Neural crest cell (in vitro differentiated cells): ENCODE data around the gene CNIH3. TPM values are rescaled to one million over a fixed set of nuclear protein-coding genes. Genes with fewer than 3 reads are reported as not detected.

Experiments
- DNase-seq: peaks from one replicate; pipeline ENCODE4 v3.0.0; 2021; ENCODE audit warnings: low read depth, mixed read lengths, low spot score
- H3K27ac Mint-ChIP-seq: one replicate; pipeline ENCODE4 v1.8.0; 2021; ENCODE audit warnings: mild to moderate bottlenecking, mixed read lengths; ENCODE audit not compliant: unreplicated experiment
- H3K27me3 Mint-ChIP-seq: 2 replicates; pipeline ENCODE4 v1.8.0; 2021; ENCODE audit warnings: low read depth, mild to moderate bottlenecking, mixed read lengths
- H3K36me3 Mint-ChIP-seq: 2 replicates; pipeline ENCODE4 v1.8.0; 2021; ENCODE audit warnings: low read depth, mild to moderate bottlenecking, mixed read lengths
- H3K4me1 Mint-ChIP-seq: 2 replicates; pipeline ENCODE4 v1.8.0; 2021; ENCODE audit warnings: mixed read lengths
- H3K4me3 Mint-ChIP-seq: one replicate; pipeline ENCODE4 v1.8.0; 2021; ENCODE audit warnings: mild to moderate bottlenecking, mixed read lengths
- H3K9me3 Mint-ChIP-seq: 2 replicates; pipeline ENCODE4 v1.8.0; 2021; ENCODE audit warnings: mixed read lengths
- total RNA-seq: library from RNA; stranded (reverse); gene quantifications from 2 replicates; pipeline ENCODE4 v1.2.1, GENCODE V29; 2021
- TF ChIP-seq, protein P1 (sequence below): fragments of 200-600 bp; sonication (generic); conservative IDR thresholded peaks from 2 replicates; pipeline ENCODE4 v1.5.0; 2021; ENCODE audit warnings: antibody characterized with exemption, mild to moderate bottlenecking

CNIH3 gene
- total RNA-seq, 1 donor from 2014 or later: 3.8 TPM

- no peaks in the 10 kb centered on the region for H3K36me3 Mint-ChIP-seq
Measured at GRCh38 chr1:224735159-224735558, 119.0 kb downstream of the CNIH3 start.

GRCh38 chr1:224736619-224737352 is 120.7 kb downstream of the CNIH3 start:
- H3K4me1 Mint-ChIP-seq: peaks cover 43% of the 10 kb centered on the region
- no peak for DNase-seq
- H3K27me3 Mint-ChIP-seq: peaks cover 9% of the 10 kb centered on the region
- TF ChIP-seq, protein P1, sequence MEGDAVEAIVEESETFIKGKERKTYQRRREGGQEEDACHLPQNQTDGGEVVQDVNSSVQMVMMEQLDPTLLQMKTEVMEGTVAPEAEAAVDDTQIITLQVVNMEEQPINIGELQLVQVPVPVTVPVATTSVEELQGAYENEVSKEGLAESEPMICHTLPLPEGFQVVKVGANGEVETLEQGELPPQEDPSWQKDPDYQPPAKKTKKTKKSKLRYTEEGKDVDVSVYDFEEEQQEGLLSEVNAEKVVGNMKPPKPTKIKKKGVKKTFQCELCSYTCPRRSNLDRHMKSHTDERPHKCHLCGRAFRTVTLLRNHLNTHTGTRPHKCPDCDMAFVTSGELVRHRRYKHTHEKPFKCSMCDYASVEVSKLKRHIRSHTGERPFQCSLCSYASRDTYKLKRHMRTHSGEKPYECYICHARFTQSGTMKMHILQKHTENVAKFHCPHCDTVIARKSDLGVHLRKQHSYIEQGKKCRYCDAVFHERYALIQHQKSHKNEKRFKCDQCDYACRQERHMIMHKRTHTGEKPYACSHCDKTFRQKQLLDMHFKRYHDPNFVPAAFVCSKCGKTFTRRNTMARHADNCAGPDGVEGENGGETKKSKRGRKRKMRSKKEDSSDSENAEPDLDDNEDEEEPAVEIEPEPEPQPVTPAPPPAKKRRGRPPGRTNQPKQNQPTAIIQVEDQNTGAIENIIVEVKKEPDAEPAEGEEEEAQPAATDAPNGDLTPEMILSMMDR: no peak
- no peak overlapping the region for H3K4me3 Mint-ChIP-seq
- H3K9me3 Mint-ChIP-seq: no peaks in the 10 kb centered on the region
- H3K27ac Mint-ChIP-seq: peak overlapping the region; percentile 89
- H3K36me3 Mint-ChIP-seq: no peaks in the 10 kb centered on the region

More at GRCh38 chr1:224735159-224735558, 119.0 kb downstream of the CNIH3 start:
- no peak overlapping the region for H3K4me3 Mint-ChIP-seq
- H3K27me3 Mint-ChIP-seq: peaks cover 9% of the 10 kb centered on the region
- H3K27ac Mint-ChIP-seq: no peak overlapping the region
- peaks cover 44% of the 10 kb centered on the region for H3K4me1 Mint-ChIP-seq
- no peak for DNase-seq
- H3K9me3 Mint-ChIP-seq: no peaks in the 10 kb centered on the region
- TF ChIP-seq, protein P1: no peak

DNA sequence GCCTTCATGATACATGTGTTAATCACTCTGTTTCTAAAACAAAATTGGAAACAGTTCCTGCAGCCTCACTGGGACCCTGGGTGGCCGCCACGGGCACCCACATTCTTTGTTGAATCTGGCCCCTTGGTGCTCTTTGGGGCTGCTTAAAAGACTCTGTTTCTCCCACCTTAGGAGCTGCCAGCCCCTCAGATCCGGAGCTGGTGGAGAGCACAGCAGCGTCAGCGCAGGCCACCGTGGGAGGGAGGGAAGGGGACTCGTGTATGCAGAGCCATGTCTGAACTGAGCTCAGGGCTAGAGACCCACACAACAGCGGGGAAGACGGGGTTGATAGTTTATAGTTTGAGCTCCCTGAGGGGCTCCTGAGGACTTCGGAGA is 121.2 kb downstream of the CNIH3 start:
- Mint-ChIP-seq H3K4me3 (no peak overlapping the region), H3K27me3 (peaks cover 9% of the 10 kb centered on the region), H3K27ac (no peak overlapping the region), H3K9me3 (no peaks in the 10 kb centered on the region), H3K4me1 (peaks cover 42% of the 10 kb centered on the region), H3K36me3 (no peaks in the 10 kb centered on the region)
- DNase-seq: no peak
- TF ChIP-seq, protein P1: no peak

GRCh38 chr1:224739303-224739996 is 123.3 kb downstream of the CNIH3 start:
- Mint-ChIP-seq H3K27me3 (peaks cover 9% of the 10 kb centered on the region), H3K4me3 (no peak overlapping the region), H3K9me3 (no peaks in the 10 kb centered on the region), H3K4me1 (peaks cover 28% of the 10 kb centered on the region), H3K27ac (no peak overlapping the region), H3K36me3 (no peaks in the 10 kb centered on the region)
- DNase-seq: no peak
- TF ChIP-seq, protein P1: no peak

DNA sequence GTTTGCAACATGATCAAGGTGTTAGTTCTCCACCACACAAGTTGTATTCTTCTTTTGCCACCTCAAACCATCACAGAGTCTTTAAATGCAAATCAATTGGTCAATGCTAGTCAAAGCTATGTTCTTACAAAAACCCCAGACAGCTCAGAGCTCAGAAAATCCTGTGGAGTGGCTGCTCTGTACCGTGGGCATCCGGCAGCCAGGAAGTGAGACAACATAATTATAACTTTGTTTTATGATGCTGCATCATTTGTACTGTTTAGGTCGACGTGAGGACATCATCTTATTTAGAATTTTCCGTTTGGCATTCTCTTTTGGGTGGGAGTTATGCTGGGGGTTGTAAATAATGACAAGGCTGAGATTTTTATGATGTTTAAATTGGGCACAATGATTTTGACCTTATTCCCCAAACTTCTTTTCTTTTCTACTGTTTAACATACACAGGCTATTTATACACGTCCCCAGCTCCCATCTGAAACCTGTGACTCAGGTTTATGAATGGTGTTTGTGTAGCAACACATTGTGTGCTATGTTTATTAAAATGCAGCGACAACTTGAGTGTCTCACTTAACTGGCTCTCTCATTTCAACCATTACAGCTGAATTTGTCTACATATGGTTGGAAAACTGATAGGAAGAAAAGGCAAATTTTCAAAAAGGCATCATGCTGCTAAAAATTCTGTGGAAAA is 124.0 kb downstream of the CNIH3 start:
- Mint-ChIP-seq H3K36me3 (no peaks in the 10 kb centered on the region), H3K27ac (no peak overlapping the region), H3K27me3 (peaks cover 9% of the 10 kb centered on the region), H3K4me1 (peaks cover 28% of the 10 kb centered on the region), H3K4me3 (no peak overlapping the region), H3K9me3 (no peaks in the 10 kb centered on the region)
- DNase-seq: no peak
- TF ChIP-seq, protein P1: no peak
